GM23338 (cell line): ENCODE results near the gene SIGLEC12. TPM values are rescaled to one million over a fixed set of nuclear protein-coding genes. Genes with fewer than 3 reads are reported as not detected.

Source experiments
- ATAC-seq: fragments of 200-7000 bp; cut with Tn5 transposase; 3 replicates; pipeline ENCODE4 v1.9.1; 2020
- DNase-seq: peaks from one replicate; pipeline ENCODE4 v3.0.0-alpha.2; 2015; ENCODE audit warnings: low spot score
- H2AFZ ChIP-seq: fragments of 200-600 bp; sonication (generic); 2 replicates; pipeline ENCODE4 v1.8.0; 2016; ENCODE audit warnings: antibody characterized with exemption, mild to moderate bottlenecking, moderate library complexity
- H3F3A ChIP-seq: fragments of 200-600 bp; sonication (generic); replicated peaks from 2 replicates; pipeline ENCODE4 v1.8.0; 2017; ENCODE audit warnings: antibody characterized with exemption, mixed run types, low read depth
- H3K27ac ChIP-seq: fragments of 200-600 bp; sonication (generic); 2 replicates; pipeline ENCODE4 v1.6.1; 2016; ENCODE audit warnings: low read depth
- H3K27me3 ChIP-seq: fragments of 200-600 bp; sonication (generic); 2 replicates; pipeline ENCODE4 v1.8.0; 2016; ENCODE audit warnings: mild to moderate bottlenecking, mixed run types, moderate library complexity; ENCODE audit not compliant: insufficient read depth
- H3K36me3 ChIP-seq: fragments of 200-600 bp; sonication (generic); 2 replicates; pipeline ENCODE4 v1.8.0; 2016; ENCODE audit warnings: mild to moderate bottlenecking; ENCODE audit not compliant: insufficient read depth
- H3K4me1 ChIP-seq: fragments of 200-600 bp; sonication (generic); 2 replicates; pipeline ENCODE4 v1.8.0; 2016; ENCODE audit warnings: mild to moderate bottlenecking, moderate library complexity; ENCODE audit not compliant: insufficient read depth
- H3K4me2 ChIP-seq: fragments of 200-600 bp; sonication (generic); 2 replicates; pipeline ENCODE4 v1.7.1; 2017; ENCODE audit warnings: mixed run types
- H3K4me3 ChIP-seq: fragments of 200-600 bp; sonication (generic); 2 replicates; pipeline ENCODE4 v1.6.1; 2016; ENCODE audit warnings: mixed run types
- H3K79me2 ChIP-seq: fragments of 200-600 bp; sonication (generic); replicated peaks from 2 replicates; pipeline ENCODE4 v1.8.0; 2017; ENCODE audit warnings: mild to moderate bottlenecking; ENCODE audit not compliant: insufficient read depth
- H3K9me2 ChIP-seq: fragments of 200-600 bp; sonication (generic); 2 replicates; pipeline ENCODE4 v1.8.0; 2017; ENCODE audit not compliant: insufficient read depth
- H4K20me1 ChIP-seq: fragments of 200-600 bp; sonication (generic); replicated peaks from 2 replicates; pipeline ENCODE4 v1.8.0; 2017; ENCODE audit warnings: mild to moderate bottlenecking; ENCODE audit not compliant: insufficient read depth
- H3K27ac Mint-ChIP-seq: 2 replicates; pipeline ENCODE4 v1.8.0; 2020; ENCODE audit warnings: inconsistent platforms, mild to moderate bottlenecking, moderate library complexity, mixed read lengths
- H3K27me3 Mint-ChIP-seq: 3 replicates; pipeline ENCODE4 v1.8.0; 2022; ENCODE audit warnings: low read depth, mild to moderate bottlenecking, moderate library complexity, mixed read lengths, inconsistent platforms; ENCODE audit not compliant: insufficient read depth, poor library complexity
- H3K36me3 Mint-ChIP-seq: 3 replicates; pipeline ENCODE4 v1.8.0; 2021; ENCODE audit warnings: low read depth, mild to moderate bottlenecking, inconsistent platforms, moderate library complexity, mixed read lengths
- H3K4me1 Mint-ChIP-seq: 3 replicates; pipeline ENCODE4 v1.8.0; 2020; ENCODE audit warnings: mild to moderate bottlenecking, inconsistent platforms, mixed read lengths
- H3K4me3 Mint-ChIP-seq: 3 replicates; pipeline ENCODE4 v1.8.0; 2021; ENCODE audit warnings: moderate library complexity, mild to moderate bottlenecking, inconsistent platforms, mixed read lengths
- H3K9me3 Mint-ChIP-seq: 3 replicates; pipeline ENCODE4 v1.8.0; 2020; ENCODE audit warnings: moderate library complexity, mild to moderate bottlenecking, inconsistent platforms, mixed read lengths
- EZH2phosphoT487 ChIP-seq: fragments of 200-600 bp; sonication (generic); IDR thresholded peaks from one replicate; pipeline ENCODE4 v1.8.1; 2018; ENCODE audit warnings: antibody characterized with exemption; ENCODE audit not compliant: unreplicated experiment
- REST ChIP-seq: IDR thresholded peaks from one replicate; pipeline ENCODE4 v1.6.1; 2018; ENCODE audit warnings: antibody characterized with exemption; ENCODE audit not compliant: unreplicated experiment
- STAT1 ChIP-seq: IDR thresholded peaks from one replicate; pipeline ENCODE4 v1.6.1; 2016; ENCODE audit warnings: antibody characterized with exemption; ENCODE audit not compliant: unreplicated experiment
- ZNF331 ChIP-seq: fragments of 250-450 bp; sonication (Bioruptor Pico); IDR thresholded peaks from 2 replicates; pipeline ENCODE4 v1.5.0; 2020; ENCODE audit warnings: low read depth, mild to moderate bottlenecking, moderate library complexity
- ZNF462 ChIP-seq: fragments of 250-450 bp; sonication (Bioruptor Pico); IDR thresholded peaks from 2 replicates; pipeline ENCODE4 v1.5.0; 2020; ENCODE audit warnings: mild to moderate bottlenecking, moderate library complexity
- polyA plus RNA-seq: library from polyadenylated mRNA; unstranded; fragments of >200 nt; fragmentation: Nextera tagmentation; extraction: Ambion mirVana; gene quantifications from 2 replicates; pipeline ENCODE4 v1.2.1, GENCODE V29; 2016
- total RNA-seq: library from RNA; depleted of rRNA; stranded (reverse); fragments of >200 nt; shearing (Covaris generic); gene quantifications from 2 replicates; pipeline ENCODE4 v1.2.3, GENCODE V29; 2014

The SIGLEC12 gene
- total and polyA plus RNA-seq, 2 experiments from 2014 or later: not detected

GRCh38 chr19:51462681-51463080, 38.9 kb downstream of the SIGLEC12 start (continued):
- no peak for TF ChIP-seq ZNF462 (CRISPR knock-in tag)

- Histone ChIP-seq H3K27ac (no peak overlapping the region), H3F3A (no peaks in the 10 kb centered on the region), H3K4me3 (no peak overlapping the region), H3K36me3 (no peaks in the 10 kb centered on the region), H2AFZ (no peak overlapping the region), H3K4me2 (no peak overlapping the region), H3K79me2 (no peaks in the 10 kb centered on the region), H3K9me2 (peaks cover 3% of the 10 kb centered on the region; the same call in 1 of the 2 replicates), H3K27me3 (peaks cover 25% of the 10 kb centered on the region), H3K4me1 (no peaks in the 10 kb centered on the region), H4K20me1 (no peaks in the 10 kb centered on the region)
- peaks cover 32% of the 10 kb centered on the region for H3K9me3 Mint-ChIP-seq
- ATAC-seq: no peak
- H3K4me1 Mint-ChIP-seq: peaks cover 3% of the 10 kb centered on the region; the same call in 2 of the 3 replicates
- DNase-seq: no peak
- H3K27me3 Mint-ChIP-seq: peaks cover 14% of the 10 kb centered on the region
- no peak overlapping the region for H3K27ac Mint-ChIP-seq
- H3K4me3 Mint-ChIP-seq: no peak overlapping the region
- no peaks in the 10 kb centered on the region for H3K36me3 Mint-ChIP-seq
- TF ChIP-seq EZH2phosphoT487 (no peak), ZNF331 (CRISPR knock-in tag) (no peak), ZNF462 (CRISPR knock-in tag) (no peak), REST (no peak), STAT1 (no peak)
Observed at GRCh38 chr19:51462276-51462675, 39.3 kb downstream of the SIGLEC12 start.
